Upper lobe of left lung (tissue), 6 donors: ENCODE results near the gene SPATA6L. TPM values are rescaled to one million over a fixed set of nuclear protein-coding genes. Genes with fewer than 3 reads are reported as not detected.

Experiments
- ATAC-seq, 2 donors: fragments of 200-7000 bp; cut with Tn5 transposase; one replicate each; pipeline ENCODE4 v1.9.1; 2022; ENCODE audit warnings: mild to moderate bottlenecking in 2 of 2, moderate library complexity in 2 of 2; ENCODE audit not compliant: low FRiP score in 2 of 2
- DNase-seq, 2 donors: peaks; one replicate each; pipeline ENCODE4 v3.0.0-alpha.2; 2019 to 2020
- H3K27ac ChIP-seq, 4 donors: fragments of 200-600 bp; sonication (generic); one replicate each; pipeline ENCODE4 v1.5.1; 2016 to 2019
- H3K27me3 ChIP-seq, 4 donors: fragments of 200-600 bp; sonication (generic); one replicate each; pipeline ENCODE4 v1.5.1; 2017 to 2019
- H3K36me3 ChIP-seq, 4 donors: fragments of 200-600 bp; sonication (generic); one replicate each; pipeline ENCODE4 v1.5.1; 2016 to 2019
- H3K4me1 ChIP-seq, 4 donors: fragments of 200-600 bp; sonication (generic); one replicate each; pipeline ENCODE4 v1.5.1; 2018 to 2019
- H3K4me3 ChIP-seq, 4 donors: fragments of 200-600 bp; sonication (generic); one replicate each; pipeline ENCODE4 v1.5.1; 2017 to 2019; ENCODE audit warnings: mild to moderate bottlenecking in 2 of 4, moderate library complexity in 1 of 4
- H3K9me3 ChIP-seq, 4 donors: fragments of 200-600 bp; sonication (generic); one replicate each; pipeline ENCODE4 v1.5.1; 2018 to 2019
- CTCF ChIP-seq, 6 experiments: fragments of 450-650 bp in 4 of 6; fragments of 200-600 bp in 2 of 6; sonication (generic) in 2 of 6; IDR thresholded peaks; one replicate each; pipeline ENCODE4 v1.5.1; 2016 to 2019; ENCODE audit warnings: antibody characterized with exemption in 6 of 6
- EP300 ChIP-seq, 4 donors: sonication (generic); formaldehyde crosslinking; IDR thresholded peaks; one replicate each; pipeline ENCODE4 v1.5.1; 2017; ENCODE audit warnings: antibody characterized with exemption in 4 of 4, control low read depth in 2 of 4
- POLR2A ChIP-seq, 4 donors: fragments of 450-650 bp; IDR thresholded peaks; one replicate each; pipeline ENCODE4 v1.5.1; 2016 to 2017; ENCODE audit warnings: antibody characterized with exemption in 4 of 4, mild to moderate bottlenecking in 2 of 4
- POLR2AphosphoS5 ChIP-seq, 2 donors: sonication (generic); formaldehyde crosslinking; IDR thresholded peaks; one replicate each; pipeline ENCODE4 v1.5.1; 2017; ENCODE audit warnings: antibody characterized with exemption in 2 of 2
- WGBS, 2 donors: methylation state at CpG; one replicate each; pipeline ENCODE4 v1.1.5; 2017 to 2018; 5-methylcytosine and 5-hydroxymethylcytosine counted together
- total RNA-seq, 6 donors: library from RNA; depleted of rRNA in 4 of 6; stranded (reverse); fragments of >200 nt in 4 of 6; gene quantifications; one replicate each; pipeline versions ENCODE4 v1.1.0 to v1.2.1, GENCODE V29; 2016 to 2021
- donor health status: DM: no; HTN: no; CAD: no; lungs with moderate emphysema.
- donor health status: DM: no; HTN: yes; CAD: no; lungs with severe emphysema.

SPATA6L gene
- total RNA-seq, 6 donors from 2014 or later: 7.4 to 38.4 (median 13.8) TPM

- Histone ChIP-seq H3K9me3 (no peaks in the 10 kb centered on the region), H3K4me1 (peaks cover 8 to 23% (median 9%) of the 10 kb centered on the region in 4 donors), H3K27me3 (no peaks in the 10 kb centered on the region), H3K4me3 (no peak overlapping the region), H3K27ac (no peak overlapping the region), H3K36me3 (no peaks in the 10 kb centered on the region)
- TF ChIP-seq POLR2AphosphoS5 (IDR thresholded peaks at IDR 0.05): no peak
- no peak for TF ChIP-seq EP300 (IDR thresholded peaks at IDR 0.05)
- TF ChIP-seq POLR2A (IDR thresholded peaks at IDR 0.05): no peak
- TF ChIP-seq CTCF (IDR thresholded peaks at IDR 0.05): no peak
- DNase-seq (no peak), ATAC-seq (peak in 1 of 2 donors; percentile 41)
- 75 to 82% methylated on average over 5 of the region's 5 CpGs for WGBS, 2 donors
Measured at GRCh38 chr9:4558371-4558998, 107.8 kb downstream of the SPATA6L start.

- Histone ChIP-seq H3K4me3 (no peak overlapping the region), H3K27ac (no peak overlapping the region), H3K36me3 (no peaks in the 10 kb centered on the region), H3K4me1 (peaks cover 8 to 27% (median 9%) of the 10 kb centered on the region in 4 donors), H3K27me3 (no peaks in the 10 kb centered on the region), H3K9me3 (no peaks in the 10 kb centered on the region)
- TF ChIP-seq CTCF (IDR thresholded peaks at IDR 0.05): no peak
- ATAC-seq (no peak), DNase-seq (no peak)
- 46 to 57% methylated on average over 2 of the region's 2 CpGs for WGBS, 2 donors
Measured at GRCh38 chr9:4555236-4555635, 111.0 kb downstream of the SPATA6L start.

DNA sequence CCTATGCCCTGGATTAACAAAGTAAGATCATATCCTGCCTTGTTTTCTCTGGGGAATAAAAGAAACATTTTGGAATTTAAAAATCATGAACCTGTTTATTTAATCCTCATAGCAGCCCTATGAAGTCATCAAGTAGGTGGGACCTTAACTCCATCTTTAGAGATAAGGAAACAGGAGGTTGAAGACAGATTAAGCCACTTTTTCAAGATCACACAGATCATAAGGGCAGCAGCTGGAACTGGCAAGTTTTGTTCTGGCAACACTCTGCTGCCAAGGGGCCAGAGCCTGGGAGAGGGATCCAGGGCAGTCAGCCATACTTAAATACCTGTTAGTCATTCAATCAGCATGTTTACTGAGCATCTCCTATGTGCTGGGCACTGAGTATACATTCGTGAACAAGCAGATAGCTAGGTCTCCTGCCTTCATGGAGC is 112.3 kb downstream of the SPATA6L start:
- DNase-seq (no peak), ATAC-seq (no peak)
- H3K27me3 ChIP-seq: no peaks in the 10 kb centered on the region
- H3K4me1 ChIP-seq: peaks cover 8 to 31% (median 16%) of the 10 kb centered on the region in 4 donors
- no peaks in the 10 kb centered on the region for H3K36me3 ChIP-seq
- 48 to 58% methylated on average over 1 of the region's 1 CpG for WGBS, 2 donors
- no peaks in the 10 kb centered on the region for H3K9me3 ChIP-seq
- no peak for TF ChIP-seq CTCF (IDR thresholded peaks at IDR 0.05)
- TF ChIP-seq POLR2A (IDR thresholded peaks at IDR 0.05): no peak
- peak overlapping the region in 2 of 4 donors; percentile 28 to 55 for H3K27ac ChIP-seq
- H3K4me3 ChIP-seq: no peak overlapping the region

DNA sequence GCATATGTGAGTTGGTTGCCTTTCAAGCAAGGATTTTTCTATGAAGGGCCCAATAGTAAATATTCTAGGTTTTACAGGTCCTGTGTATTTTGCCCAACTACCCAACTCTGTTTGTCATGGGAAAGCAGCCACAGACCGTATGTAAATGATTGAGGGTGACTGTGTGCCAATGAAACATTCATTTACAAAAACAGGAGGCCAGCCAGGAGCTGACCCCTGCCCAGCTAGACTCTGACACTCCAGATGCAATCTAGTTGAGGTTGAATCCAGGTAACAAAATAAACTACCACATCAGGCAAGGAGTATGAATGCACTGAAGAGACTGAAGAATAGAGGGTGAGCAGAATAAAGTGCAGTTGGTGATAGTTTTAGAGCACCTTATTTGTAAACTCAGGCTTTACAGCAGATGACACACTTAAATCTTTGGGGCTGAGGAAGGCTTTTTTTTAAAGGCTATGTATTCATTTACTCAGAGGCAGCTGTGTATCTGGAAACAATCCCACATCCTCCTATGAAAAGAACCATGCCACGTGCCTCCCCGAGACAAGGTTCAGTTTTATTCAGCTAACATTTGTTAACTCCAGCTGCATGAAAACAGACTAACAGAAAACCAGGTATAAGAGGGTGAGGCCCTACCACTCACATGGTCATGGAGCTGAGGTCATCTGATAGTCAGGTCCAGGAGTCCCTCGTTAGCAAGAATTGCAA is 115.3 kb downstream of the SPATA6L start:
- no peak overlapping the region for H3K4me3 ChIP-seq
- H3K27ac ChIP-seq: peak overlapping the region in 1 of 4 donors; percentile 31
- ATAC-seq (no peak), DNase-seq (no peak)
- no peaks in the 10 kb centered on the region for H3K27me3 ChIP-seq
- H3K36me3 ChIP-seq: no peaks in the 10 kb centered on the region
- no peak for TF ChIP-seq POLR2AphosphoS5 (IDR thresholded peaks at IDR 0.05)
- no peak for TF ChIP-seq POLR2A (IDR thresholded peaks at IDR 0.05)
- TF ChIP-seq CTCF (IDR thresholded peaks at IDR 0.05): no peak
- TF ChIP-seq EP300 (IDR thresholded peaks at IDR 0.05): no peak
- H3K4me1 ChIP-seq: peaks cover 8 to 41% (median 23%) of the 10 kb centered on the region in 4 donors
- no peaks in the 10 kb centered on the region for H3K9me3 ChIP-seq
- WGBS, 2 donors: 54 to 64% methylated on average over 4 of the region's 4 CpGs
